MCF 10A (cell line): ENCODE data around the gene ZFP62. TPM values are rescaled to one million over a fixed set of nuclear protein-coding genes. Genes with fewer than 3 reads are reported as not detected.

ENCODE experiments used
- BruUV-seq: library from RNA; stranded (reverse); fragments of 400-500 nt; replicated peaks from 2 replicates; lab custom pipeline; 2021; lab: Mats Ljungman, UMichigan
- CTCF ChIA-PET: fragments of 300-600 bp; sonication (Branson Sonifier 250); formaldehyde crosslinking; extraction: SDS; loops from one replicate; lab custom pipeline; 2021; ENCODE audit warnings: antibody characterized with exemption, inconsistent platforms; lab: Yijun Ruan, JAX
- POLR2A ChIA-PET: fragments of 300-600, 350-650 bp; sonication (Branson Sonifier 250); formaldehyde crosslinking; extraction: SDS; loops from one replicate; lab custom pipeline; 2020; ENCODE audit warnings: antibody characterized with exemption, inconsistent platforms; lab: Yijun Ruan, JAX
- DNase-seq: peaks from one replicate; pipeline ENCODE4 v3.0.0-alpha.2; 2018; ENCODE audit not compliant: unreplicated experiment
- H3K27ac Mint-ChIP-seq: one replicate; pipeline ENCODE4 v1.8.0; 2022; ENCODE audit warnings: mild to moderate bottlenecking, low read depth, mixed read lengths; ENCODE audit not compliant: unreplicated experiment
- H3K27me3 Mint-ChIP-seq: one replicate; pipeline ENCODE4 v1.8.0; 2022; ENCODE audit warnings: mixed read lengths; ENCODE audit not compliant: insufficient read depth, unreplicated experiment
- H3K36me3 Mint-ChIP-seq: one replicate; pipeline ENCODE4 v1.8.0; 2022; ENCODE audit warnings: mild to moderate bottlenecking, moderate library complexity, mixed read lengths; ENCODE audit not compliant: insufficient read depth, unreplicated experiment
- H3K4me1 Mint-ChIP-seq: one replicate; pipeline ENCODE4 v1.8.0; 2022; ENCODE audit warnings: mixed read lengths; ENCODE audit not compliant: insufficient read depth, unreplicated experiment
- H3K4me3 Mint-ChIP-seq: one replicate; pipeline ENCODE4 v1.8.0; 2022; ENCODE audit warnings: mild to moderate bottlenecking, moderate library complexity, mixed read lengths; ENCODE audit not compliant: unreplicated experiment
- H3K9me3 Mint-ChIP-seq: one replicate; pipeline ENCODE4 v1.8.0; 2022; ENCODE audit warnings: mixed read lengths; ENCODE audit not compliant: unreplicated experiment
- CTCF ChIP-seq: fragments of 200-600 bp; IDR thresholded peaks from one replicate; pipeline ENCODE4 v1.8.0; 2022; ENCODE audit warnings: antibody characterized with exemption, mild to moderate bottlenecking; ENCODE audit not compliant: unreplicated experiment
- intact Hi-C: fragments of 100-400 bp; cut with micrococcal nuclease; formaldehyde crosslinking; loops from 2 replicates; pipeline ENCODE4 v1.14.1; 2022
- total RNA-seq: library from RNA; stranded (reverse); gene quantifications from 2 replicates; pipeline ENCODE4 v1.2.3, GENCODE V29; 2022

ZFP62 gene
- total RNA-seq, 1 experiment from 2014 or later: 31.2 TPM

- no peak for TF ChIP-seq CTCF
- DNase-seq: no peak
- no TSS peak for BruUV-seq
- Mint-ChIP-seq H3K36me3 (no peaks in the 10 kb centered on the region), H3K27ac (no peak overlapping the region), H3K4me1 (no peaks in the 10 kb centered on the region), H3K4me3 (no peak overlapping the region), H3K9me3 (no peaks in the 10 kb centered on the region), H3K27me3 (no peaks in the 10 kb centered on the region)
- POLR2A ChIA-PET: no interaction called here
- CTCF ChIA-PET: interaction anchor here (1.6 kb wide), 1 partner anchor 12 kb away, joined by 10 read pairs; no protein-coding TSS in a partner anchor
- intact Hi-C loops: no loop called here
These were observed 43.0 kb downstream of the ZFP62 start for GRCh38 chr5:180817893-180818674.

GRCh38 chr5:180816608-180817534, 44.2 kb downstream of the ZFP62 start:
- CTCF ChIA-PET: interaction anchor here (0.6 to 0.7 kb wide), 2 partner anchors 10 to 390 kb away, joined by 3 to 4 read pairs; no protein-coding TSS in a partner anchor
- no peak overlapping the region for H3K4me3 Mint-ChIP-seq

DNA sequence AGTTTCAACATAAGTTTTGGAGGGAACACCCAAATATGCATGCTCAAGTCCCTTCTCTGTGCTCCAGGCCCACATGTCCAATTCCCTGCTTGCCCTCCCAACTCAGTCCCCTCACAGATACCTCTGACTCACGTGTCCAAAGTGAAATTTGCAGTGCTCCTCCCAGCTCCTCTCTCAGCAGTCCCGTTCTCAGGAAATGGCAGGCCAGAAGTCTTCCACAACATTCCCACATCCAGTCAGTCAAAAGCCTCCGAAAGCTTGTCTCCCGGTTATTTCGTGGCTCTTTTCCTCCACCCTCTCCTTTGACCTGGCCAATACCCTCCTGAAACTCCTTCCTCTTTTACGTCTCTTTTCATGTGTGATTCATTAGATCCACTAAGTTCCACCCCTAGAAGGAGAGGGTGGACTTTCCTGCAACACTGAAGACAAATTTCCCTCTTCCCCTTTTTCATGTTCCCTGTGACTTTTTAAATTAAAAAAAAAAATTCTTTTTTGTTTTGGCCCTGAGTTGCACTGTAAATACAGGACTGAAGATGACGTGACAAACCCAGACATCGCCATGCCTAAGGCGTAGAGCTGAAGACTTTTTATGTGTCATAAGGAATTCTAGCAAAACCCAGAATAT, 45.7 kb downstream of the ZFP62 start:
- no TSS peak for BruUV-seq
- H3K36me3 Mint-ChIP-seq: no peaks in the 10 kb centered on the region
- H3K27ac Mint-ChIP-seq: no peak overlapping the region
- CTCF ChIA-PET: interaction anchor here (0.6 to 0.7 kb wide), 3 partner anchors 9 to 358 kb away, joined by 3 to 4 read pairs (median 4); no protein-coding TSS in a partner anchor
- H3K4me1 Mint-ChIP-seq: peaks cover 15% of the 10 kb centered on the region
- POLR2A ChIA-PET: interaction anchor here (0.7 to 1.6 kb wide), 4 partner anchors 11 to 369 kb away, joined by 3 to 5 read pairs (median 4); no protein-coding TSS in a partner anchor
- no peaks in the 10 kb centered on the region for H3K27me3 Mint-ChIP-seq
- no peaks in the 10 kb centered on the region for H3K9me3 Mint-ChIP-seq
- DNase-seq: no peak
- intact Hi-C loops: no loop called here
- H3K4me3 Mint-ChIP-seq: no peak overlapping the region
- TF ChIP-seq CTCF: no peak

More at GRCh38 chr5:180816608-180817534, 44.2 kb downstream of the ZFP62 start:
- peaks cover 7% of the 10 kb centered on the region for H3K4me1 Mint-ChIP-seq
- H3K27ac Mint-ChIP-seq: no peak overlapping the region
- no TSS peak for BruUV-seq
- H3K9me3 Mint-ChIP-seq: no peaks in the 10 kb centered on the region
- POLR2A ChIA-PET: interaction anchor here (0.6 to 1.6 kb wide), 3 partner anchors 10 to 368 kb away, joined by 3 to 5 read pairs (median 3); partner anchors contain the start of gene MGAT1
- intact Hi-C loops: no loop called here
- H3K27me3 Mint-ChIP-seq: no peaks in the 10 kb centered on the region
- no peaks in the 10 kb centered on the region for H3K36me3 Mint-ChIP-seq
- DNase-seq: no peak
- no peak for TF ChIP-seq CTCF
